HG03097 (cell line): Measurements from ENCODE around the gene CDH4.

ENCODE experiments used
- ATAC-seq: cut with Tn5 transposase; IDR thresholded peaks from one replicate; pipeline ENCODE4 v1.9.1; 2021; ENCODE audit not compliant: unreplicated experiment, low FRiP score

The CDH4 gene

DNA sequence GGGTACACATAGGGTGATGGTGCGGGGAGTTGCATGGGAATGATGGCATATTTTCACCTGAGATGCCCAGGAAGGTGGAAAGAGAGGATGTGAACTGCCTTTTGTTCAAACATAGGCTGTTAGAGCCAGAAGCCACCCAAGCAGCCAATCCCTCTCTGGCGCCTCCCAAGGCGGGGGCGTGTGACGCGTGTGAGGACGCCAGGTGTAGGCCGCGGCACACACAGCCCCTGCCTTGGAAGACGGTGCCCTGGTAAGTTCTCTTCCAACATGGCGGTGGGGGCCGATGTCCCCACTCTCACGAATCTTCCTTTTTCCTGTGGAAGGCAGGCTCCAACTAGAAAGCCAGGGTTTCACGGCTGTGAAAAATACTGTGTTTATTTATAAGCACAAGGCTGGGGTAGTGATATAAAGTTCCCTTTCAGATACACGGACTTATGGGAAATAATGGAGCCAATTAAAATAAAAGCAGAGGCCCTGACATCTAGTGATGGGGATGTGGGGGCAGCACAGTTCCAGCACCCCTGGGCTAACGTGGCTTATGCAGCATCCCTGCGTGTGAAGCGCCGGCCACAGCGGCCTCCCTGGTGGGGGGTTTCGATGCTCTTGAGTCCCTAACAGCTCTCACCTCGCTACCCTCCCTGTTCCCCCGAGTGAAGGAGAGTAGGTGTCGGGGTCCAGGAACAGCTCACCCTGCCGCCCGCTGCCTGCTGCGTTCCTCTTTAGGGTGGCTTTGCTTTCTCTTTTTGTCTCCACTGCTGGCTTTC, 28.3 kb downstream of the CDH4 start:
- ATAC-seq = no peak

GRCh38 chr20:61281286-61281795, 29.3 kb downstream of the CDH4 start:
- no peak for ATAC-seq

DNA sequence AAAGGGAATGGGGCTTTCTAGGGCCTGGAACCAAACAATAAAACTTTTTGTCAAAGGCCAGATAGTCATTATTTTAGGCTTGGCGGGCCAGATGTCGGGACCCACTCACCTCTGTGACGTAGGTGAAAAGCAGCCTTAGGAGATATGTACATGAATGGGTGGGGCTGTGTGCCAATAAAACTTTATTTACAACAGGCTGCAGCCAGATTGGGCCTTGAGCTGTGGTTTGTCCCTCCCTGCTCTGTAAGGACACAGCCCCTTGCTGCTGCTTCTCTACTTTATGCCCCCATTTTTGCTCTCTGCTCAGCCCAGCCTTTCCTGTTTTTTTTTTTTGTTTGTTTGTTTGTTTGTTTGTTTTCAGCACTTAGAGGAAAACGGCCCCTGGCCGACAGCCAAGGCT, 32.7 kb downstream of the CDH4 start:
- ATAC-seq = no peak

DNA sequence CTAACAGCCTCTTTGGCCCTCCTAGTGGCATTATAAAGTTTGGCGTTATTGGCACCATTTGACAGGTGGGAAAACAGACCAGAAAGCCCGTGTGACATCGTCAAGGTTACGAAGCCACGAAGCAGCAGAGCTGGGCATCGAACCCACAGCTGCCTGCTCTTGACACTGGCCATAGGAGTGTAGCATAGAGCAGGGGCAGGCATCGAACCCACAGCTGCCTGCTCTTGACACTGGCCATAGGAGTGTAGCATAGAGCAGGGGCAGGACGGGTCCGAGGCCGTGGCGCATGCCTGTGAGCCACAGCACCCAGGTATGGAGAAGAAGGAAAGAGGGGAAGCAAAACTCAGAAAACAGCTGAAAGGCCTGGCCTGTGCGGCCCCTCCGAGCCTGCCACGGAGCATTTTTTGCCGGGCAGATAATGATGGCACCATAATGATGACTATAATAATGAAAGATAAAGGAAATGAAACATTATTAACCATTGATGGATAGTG, 33.1 kb downstream of the CDH4 start:
- no peak for ATAC-seq

GRCh38 chr20:61285691-61286090, 33.6 kb downstream of the CDH4 start:
- ATAC-seq = no peak

DNA sequence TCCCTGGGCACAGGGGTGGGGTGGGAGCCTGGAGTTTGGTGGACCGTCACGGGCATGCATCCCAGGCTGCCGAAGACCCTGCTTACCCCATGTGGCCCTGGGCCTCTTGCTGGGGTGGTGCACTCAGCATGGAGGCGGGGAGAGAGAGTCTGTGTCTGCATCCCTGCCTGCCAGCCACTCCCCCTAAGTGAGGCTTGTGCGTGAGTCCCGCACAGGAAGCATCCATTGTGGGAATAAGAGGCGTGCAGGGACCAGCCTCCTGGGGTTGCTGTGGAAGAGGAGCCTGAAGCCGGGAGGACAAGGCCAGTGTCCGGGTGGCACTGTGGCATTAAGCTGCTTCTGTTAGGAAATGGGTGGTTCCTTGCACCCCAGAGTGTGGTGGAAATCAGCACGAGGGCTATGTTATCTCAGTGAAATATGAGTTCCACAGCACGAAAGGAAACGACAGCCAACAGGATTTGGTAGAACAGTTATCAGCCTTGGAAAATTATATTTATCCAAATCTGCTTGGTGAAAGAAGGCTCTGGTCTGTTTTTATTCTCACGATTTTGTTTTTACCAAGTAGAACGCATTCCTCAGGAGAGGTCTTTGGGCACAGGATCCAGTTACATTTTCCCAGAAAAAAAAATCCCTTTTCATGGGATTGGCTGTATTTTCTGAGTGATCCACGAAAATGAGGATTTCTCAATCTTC, 35.7 kb downstream of the CDH4 start:
- no peak for ATAC-seq

DNA sequence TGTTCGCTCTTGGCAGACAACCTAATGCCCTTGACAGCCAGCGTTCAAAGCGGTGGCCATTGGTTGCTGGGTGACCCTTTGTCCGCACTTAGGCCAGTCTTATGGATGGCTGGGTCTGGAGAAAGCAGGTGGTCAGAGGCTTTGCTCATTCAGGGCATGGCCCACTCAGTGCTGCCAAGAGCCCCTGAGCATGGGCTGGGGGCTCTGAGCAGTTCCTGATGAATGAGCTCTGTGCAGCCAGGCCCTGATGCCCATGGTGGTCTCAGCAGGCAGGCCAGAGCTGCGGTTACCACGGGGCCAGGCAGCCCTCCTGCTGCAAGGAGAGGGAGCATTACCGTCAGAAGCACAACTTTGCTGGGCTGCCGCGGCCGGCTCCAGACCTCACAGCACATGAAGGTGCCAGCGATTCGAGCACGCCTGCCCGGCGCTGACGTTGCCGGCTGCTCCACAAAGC, 36.3 kb downstream of the CDH4 start:
- ATAC-seq = no peak

GRCh38 chr20:61289166-61289565, 37.1 kb downstream of the CDH4 start:
- no peak for ATAC-seq

- no peak for ATAC-seq
Measured at GRCh38 chr20:61290721-61291120, 38.7 kb downstream of the CDH4 start.

DNA sequence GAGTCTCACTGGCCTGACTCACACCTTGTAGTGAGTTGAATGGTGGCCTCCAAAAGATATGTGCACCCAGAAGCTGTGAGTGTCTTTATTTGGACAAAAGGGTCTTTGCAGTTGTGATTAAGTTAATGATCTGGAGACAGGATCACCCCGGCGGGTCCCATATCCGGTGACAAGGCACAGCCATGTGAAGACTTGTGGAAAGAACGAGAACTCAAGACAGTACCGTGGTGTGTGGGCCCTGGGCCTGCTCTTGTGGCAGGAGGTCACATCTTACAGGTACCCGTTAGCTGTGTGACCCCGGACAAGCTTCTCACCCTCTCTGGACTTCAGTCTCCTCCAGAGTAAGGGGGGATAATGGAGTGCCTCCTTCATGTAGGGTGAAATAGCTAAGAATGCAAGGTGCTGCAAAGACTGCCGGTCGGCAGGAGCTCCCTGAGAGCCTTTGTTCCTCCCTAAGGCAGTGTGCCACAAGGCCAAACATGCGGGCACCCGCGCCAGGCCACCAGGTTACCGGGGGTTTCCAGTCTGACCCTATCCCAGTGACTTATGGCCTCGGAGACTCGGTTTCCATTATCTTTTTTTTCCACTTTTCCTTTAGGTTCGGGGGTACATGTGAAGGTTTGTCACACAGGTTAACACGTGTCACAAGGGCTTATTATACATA, 39.2 kb downstream of the CDH4 start:
- no peak for ATAC-seq

- ATAC-seq = no peak
Measured at GRCh38 chr20:61292391-61292790, 40.3 kb downstream of the CDH4 start.

GRCh38 chr20:61292821-61293612, 41.0 kb downstream of the CDH4 start:
- no peak for ATAC-seq

DNA sequence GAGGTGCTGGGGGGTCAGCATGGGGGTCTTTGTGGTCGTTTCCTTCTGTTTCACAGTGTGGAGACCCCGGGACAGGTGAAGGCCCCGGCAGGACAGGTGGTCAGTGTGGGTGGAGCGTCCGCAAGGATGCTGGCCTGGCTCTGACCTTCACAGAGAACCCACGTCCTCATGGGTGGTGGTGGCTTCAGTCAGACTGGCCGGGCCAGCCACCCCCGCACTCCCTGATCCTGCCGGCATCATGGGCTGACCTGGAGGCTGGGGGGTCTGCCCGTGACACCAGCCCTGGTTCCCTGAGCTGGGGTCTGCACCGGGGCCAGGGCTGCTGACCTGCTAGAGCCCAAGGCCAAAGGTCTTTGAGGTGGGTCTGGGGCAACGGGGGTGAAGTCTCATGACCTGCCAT, 41.9 kb downstream of the CDH4 start:
- ATAC-seq = no peak

GRCh38 chr20:61295249-61295648, 43.2 kb downstream of the CDH4 start:
- no peak for ATAC-seq

DNA sequence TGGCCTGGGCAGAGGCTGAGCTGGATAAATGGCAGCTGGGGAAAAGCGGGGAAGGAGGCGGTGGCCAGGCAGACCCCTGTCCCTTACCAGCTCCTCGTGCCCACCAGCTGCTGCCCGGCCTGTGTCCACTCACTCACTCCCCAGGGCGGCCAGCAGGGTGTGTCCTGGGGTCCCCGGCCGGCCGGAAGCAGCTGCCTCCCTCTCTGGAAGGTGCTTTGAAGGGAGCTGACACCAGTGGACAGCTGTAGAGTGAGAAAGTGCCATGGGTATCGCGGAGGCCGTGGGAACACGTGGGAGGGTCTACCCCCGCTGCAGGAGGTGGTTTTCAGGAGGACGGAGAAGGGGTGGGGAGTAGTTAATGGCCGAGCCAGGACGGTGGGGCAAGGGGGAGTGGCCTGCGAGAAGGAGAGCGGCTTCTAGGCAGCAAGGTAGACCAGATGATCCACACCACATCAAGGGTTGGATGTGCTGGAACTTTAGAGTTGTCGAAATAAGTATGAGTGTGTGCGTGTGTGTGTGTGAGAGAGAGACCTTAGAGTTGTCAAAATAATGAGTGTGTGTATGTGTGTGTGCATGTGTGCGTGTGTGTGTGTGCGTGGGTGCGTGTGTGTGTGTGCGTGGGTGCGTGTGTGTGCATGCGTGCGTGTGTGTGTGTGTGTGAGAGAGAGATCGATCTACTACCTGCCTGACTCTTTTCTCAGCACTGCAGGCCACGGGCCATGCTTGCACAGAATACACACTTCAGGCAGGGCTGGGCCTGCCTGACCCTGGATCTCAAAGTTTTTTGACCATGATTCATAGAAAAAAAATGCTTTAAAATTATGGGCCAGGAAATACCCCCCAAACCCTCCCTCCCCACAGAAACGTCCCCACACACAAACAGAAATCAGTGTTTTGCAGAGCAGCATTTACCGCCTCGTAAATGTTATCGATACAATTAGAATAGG, 43.9 kb downstream of the CDH4 start:
- no peak for ATAC-seq

GRCh38 chr20:61296629-61297019, 44.6 kb downstream of the CDH4 start:
- no peak for ATAC-seq

- ATAC-seq = no peak
Measured at GRCh38 chr20:61297491-61297890, 45.4 kb downstream of the CDH4 start.

DNA sequence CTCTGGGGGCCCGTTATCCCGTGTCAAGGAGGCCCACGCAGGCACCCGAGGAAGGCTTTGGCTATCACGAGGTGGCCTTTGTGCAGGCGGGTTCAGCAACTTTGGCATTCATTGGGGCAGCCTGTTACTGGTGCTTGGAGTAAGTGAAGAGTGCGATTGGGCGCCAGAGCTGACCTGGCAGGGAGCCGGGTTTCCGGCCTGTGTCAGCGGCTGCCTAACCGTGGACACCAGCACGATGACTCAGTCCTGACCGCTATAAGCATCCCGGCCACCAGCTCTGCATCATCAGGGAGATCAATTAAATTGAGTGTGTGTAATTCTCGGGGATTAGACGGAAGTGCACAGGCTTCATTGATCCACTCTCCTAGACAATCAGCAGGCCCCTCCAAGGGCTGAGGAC, 45.9 kb downstream of the CDH4 start:
- no peak for ATAC-seq

GRCh38 chr20:61298661-61299060, 46.6 kb downstream of the CDH4 start:
- no peak for ATAC-seq
